Cerebellar nuclear complex (tissue), 1 donor: ENCODE results near the gene MARCHF2.

Experiments used
- DNase-seq, 2 experiments: peaks; one replicate each; lab custom pipeline; 2025; lab: John Stamatoyannopoulos, UW

The MARCHF2 gene

GRCh38 chr19:8477889-8478288 lies 64.8 kb downstream of the MARCHF2 start:
- DNase-seq, result no peak

GRCh38 chr19:8478598-8478997 lies 65.5 kb downstream of the MARCHF2 start:
- DNase-seq, result no peak

GRCh38 chr19:8481201-8481600 lies 68.1 kb downstream of the MARCHF2 start:
- no peak for DNase-seq

- DNase-seq, result no peak
Measured at GRCh38 chr19:8481616-8482015, 68.5 kb downstream of the MARCHF2 start.

- DNase-seq, result no peak
Measured at GRCh38 chr19:8482696-8483095, 69.6 kb downstream of the MARCHF2 start.

- no peak for DNase-seq
Measured at GRCh38 chr19:8483165-8483564, 70.1 kb downstream of the MARCHF2 start.

- no peak for DNase-seq
Measured at GRCh38 chr19:8484331-8484894, 71.3 kb downstream of the MARCHF2 start.

- no peak for DNase-seq
Measured at GRCh38 chr19:8485561-8486371, 72.7 kb downstream of the MARCHF2 start.

GRCh38 chr19:8486661-8487136 lies 73.6 kb downstream of the MARCHF2 start:
- no peak for DNase-seq

GRCh38 chr19:8487137-8487851 lies 74.2 kb downstream of the MARCHF2 start:
- no peak for DNase-seq

GRCh38 chr19:8488365-8488764 lies 75.3 kb downstream of the MARCHF2 start:
- no peak for DNase-seq
